Measurements from ENCODE around the gene KRABD2.

- TF ChIP-seq EZH2 (IDR thresholded peaks at IDR 0.05; ENCODE audit: insufficient read depth, poor library complexity, severe bottlenecking) (no peak), EZH2phosphoT487 (IDR thresholded peaks at IDR 0.05; ENCODE audit: insufficient read depth, low read depth) (no peak)
These were observed 43.8 kb downstream of the KRABD2 start for GRCh38 chr17:8332688-8333087.
